PC-9 (cell line): ENCODE measurements around the gene ZBTB49.

ENCODE experiments used
- CTCF ChIP-seq: fragments of 200-600 bp; sonication (generic); conservative IDR thresholded peaks from 2 replicates; pipeline ENCODE4 v1.6.1; 2017; ENCODE audit warnings: mixed run types, antibody characterized with exemption, mild to moderate bottlenecking, moderate library complexity
- EZH2 ChIP-seq: fragments of 200-600 bp; sonication (generic); IDR thresholded peaks from 2 replicates; pipeline ENCODE4 v1.8.0; 2017; ENCODE audit warnings: antibody characterized with exemption, low read depth

- TF ChIP-seq CTCF, result no peak
- no peak for TF ChIP-seq EZH2
Measured at GRCh38 chr4:4316150-4316495, 26.1 kb downstream of the ZBTB49 start.
